Neural cell (in vitro differentiated cells): ENCODE measurements around the gene CEP192. TPM values are rescaled to one million over a fixed set of nuclear protein-coding genes. Genes with fewer than 3 reads are reported as not detected.
"Not testable (repeated sequence)": the region's sequence is repeated elsewhere in the genome, so short reads cannot be mapped to it uniquely, and the experiment has no call there.

Experiments
- H2AFZ ChIP-seq: fragments of 200-600, 300-800 bp; sonication (generic), shearing (Covaris generic); 2 replicates; pipeline ENCODE4 v1.6.0; 2014; ENCODE audit warnings: low read depth, mild to moderate bottlenecking, antibody characterized with exemption, low read length, moderate library complexity
- H3F3A ChIP-seq: fragments of 200-600 bp; shearing (Covaris generic); 2 replicates; pipeline ENCODE4 v1.6.1; 2016; ENCODE audit warnings: mild to moderate bottlenecking, moderate library complexity, mixed read lengths, antibody characterized with exemption, low read length; ENCODE audit not compliant: insufficient read depth, poor library complexity, severe bottlenecking
- H3K27ac ChIP-seq: fragments of 200-600, 300-800 bp; sonication (generic), shearing (Covaris generic); 2 replicates; pipeline ENCODE4 v1.5.1; 2014; ENCODE audit warnings: mild to moderate bottlenecking, low read length, moderate library complexity
- H3K27me3 ChIP-seq: fragments of 300-800, 200-600 bp; sonication (generic), shearing (Covaris generic); 2 replicates; pipeline ENCODE4 v1.6.0; 2014; ENCODE audit warnings: mild to moderate bottlenecking, low read depth, low read length, moderate library complexity; ENCODE audit not compliant: insufficient read depth
- H3K36me3 ChIP-seq: fragments of 300-800, 200-600 bp; sonication (generic), shearing (Covaris generic); 2 replicates; pipeline ENCODE4 v1.5.1; 2014; ENCODE audit warnings: mild to moderate bottlenecking, antibody characterized with exemption, low read length, moderate library complexity; ENCODE audit not compliant: insufficient read depth
- H3K4me2 ChIP-seq: fragments of 300-800, 200-600 bp; sonication (generic), shearing (Covaris generic); 2 replicates; pipeline ENCODE4 v1.6.0; 2014; ENCODE audit warnings: mild to moderate bottlenecking, low read length
- H3K4me3 ChIP-seq: fragments of 300-800, 200-600 bp; sonication (generic), shearing (Covaris generic); 2 replicates; pipeline ENCODE4 v1.5.1; 2014; ENCODE audit warnings: mild to moderate bottlenecking, low read length, moderate library complexity
- H3K79me2 ChIP-seq: fragments of 200-600 bp; shearing (Covaris generic); replicated peaks from 2 replicates; pipeline ENCODE4 v1.6.0; 2014; ENCODE audit warnings: mild to moderate bottlenecking, low read length, moderate library complexity; ENCODE audit not compliant: insufficient read depth
- H3K9ac ChIP-seq: fragments of 300-800, 200-600 bp; sonication (generic), shearing (Covaris generic); 2 replicates; pipeline ENCODE4 v1.6.1; 2016; ENCODE audit warnings: mild to moderate bottlenecking, low read length, mixed read lengths
- H3K9me2 ChIP-seq: fragments of 200-600 bp; shearing (Covaris generic); 2 replicates; pipeline ENCODE4 v1.6.1; 2016; ENCODE audit warnings: mild to moderate bottlenecking, low read length, mixed read lengths; ENCODE audit not compliant: insufficient read depth
- H3K9me3 ChIP-seq: fragments of 200-600, 300-800 bp; sonication (generic), shearing (Covaris generic); 2 replicates; pipeline ENCODE4 v1.6.1; 2016; ENCODE audit warnings: mild to moderate bottlenecking, mixed run types, low read length, moderate library complexity, mixed read lengths
- H4K20me1 ChIP-seq: fragments of 200-600 bp; shearing (Covaris generic); 2 replicates; pipeline ENCODE4 v1.6.1; 2016; ENCODE audit warnings: mild to moderate bottlenecking, mixed run types; ENCODE audit not compliant: insufficient read depth
- CTCF ChIP-seq: fragments of 450-650 bp; IDR thresholded peaks from 2 replicates; pipeline ENCODE4 v1.5.1; 2014; ENCODE audit warnings: antibody characterized with exemption, mild to moderate bottlenecking, moderate library complexity; ENCODE audit not compliant: poor library complexity, severe bottlenecking
- EP300 ChIP-seq: fragments of 450-650 bp; conservative IDR thresholded peaks from 2 replicates; pipeline ENCODE4 v1.6.1; 2014; ENCODE audit warnings: antibody characterized with exemption, mild to moderate bottlenecking, moderate library complexity; ENCODE audit not compliant: poor library complexity, severe bottlenecking
- EZH2 ChIP-seq: fragments of 200-600, 300-800 bp; shearing (Covaris generic), sonication (generic); IDR thresholded peaks from 2 replicates; pipeline ENCODE4 v1.6.1; 2014; ENCODE audit warnings: antibody characterized with exemption, low read length, borderline replicate concordance, mild to moderate bottlenecking; ENCODE audit not compliant: insufficient read depth, poor library complexity, severe bottlenecking
- MXI1 ChIP-seq: fragments of 450-650 bp; conservative IDR thresholded peaks from 2 replicates; pipeline ENCODE4 v1.6.1; 2014; ENCODE audit warnings: antibody characterized with exemption, mild to moderate bottlenecking; ENCODE audit not compliant: poor library complexity, severe bottlenecking
- POLR2AphosphoS5 ChIP-seq: IDR thresholded peaks from 2 replicates; pipeline ENCODE4 v1.6.1; 2012
- RAD21 ChIP-seq: fragments of 450-650 bp; conservative IDR thresholded peaks from 2 replicates; pipeline ENCODE4 v1.6.1; 2014; ENCODE audit warnings: antibody characterized with exemption, mild to moderate bottlenecking, moderate library complexity
- REST ChIP-seq: IDR thresholded peaks from 2 replicates; pipeline ENCODE4 v1.6.1; 2012; ENCODE audit warnings: borderline replicate concordance
- SMC3 ChIP-seq: fragments of 450-650 bp; conservative IDR thresholded peaks from 2 replicates; pipeline ENCODE4 v1.6.1; 2014; ENCODE audit warnings: antibody characterized with exemption, mild to moderate bottlenecking, moderate library complexity; ENCODE audit not compliant: poor library complexity
- TAF1 ChIP-seq: IDR thresholded peaks from 2 replicates; pipeline ENCODE4 v1.6.1; 2012; ENCODE audit warnings: low read depth
- polyA plus RNA-seq: library from polyadenylated mRNA; depleted of rRNA; stranded (reverse); fragments of >200 nt; gene quantifications from 2 replicates; pipeline ENCODE4 v1.2.3, GENCODE V29; 2014

Gene CEP192
- polyA plus RNA-seq, 1 donor from 2014 or later: 28.1 TPM

- H3K9me3 ChIP-seq: no peaks in the 10 kb centered on the region
- no peaks in the 10 kb centered on the region for H3K9me2 ChIP-seq
- H3K36me3 ChIP-seq: peaks cover 10% of the 10 kb centered on the region
- no peaks in the 10 kb centered on the region for H3K79me2 ChIP-seq
- H3K27ac ChIP-seq: no peak overlapping the region
- no peak overlapping the region for H3K4me2 ChIP-seq
- H3K4me3 ChIP-seq: no peak overlapping the region
- H4K20me1 ChIP-seq: no peaks in the 10 kb centered on the region
- no peak for TF ChIP-seq REST
- TF ChIP-seq EP300: no peak
- no peak for TF ChIP-seq TAF1
- TF ChIP-seq RAD21: no peak
- no peak for TF ChIP-seq SMC3
- TF ChIP-seq CTCF: no peak
- TF ChIP-seq POLR2AphosphoS5: no peak
- TF ChIP-seq EZH2: no peak
- H3F3A ChIP-seq: no peaks in the 10 kb centered on the region
- H3K27me3 ChIP-seq: no peaks in the 10 kb centered on the region
- no peak overlapping the region for H3K9ac ChIP-seq
- H2AFZ ChIP-seq: no peak overlapping the region
Observed at GRCh38 chr18:13096719-13097118, 105.6 kb downstream of the CEP192 start.

- not testable (repeated sequence) for H2AFZ ChIP-seq, H3K36me3 ChIP-seq, H3K27me3 ChIP-seq, H3K27ac ChIP-seq, H4K20me1 ChIP-seq, H3F3A ChIP-seq, H3K79me2 ChIP-seq, H3K9me3 ChIP-seq, H3K9ac ChIP-seq, H3K4me2 ChIP-seq, H3K4me3 ChIP-seq, H3K9me2 ChIP-seq
Observed at GRCh38 chr18:13098104-13098503, 106.9 kb downstream of the CEP192 start.

- H4K20me1 ChIP-seq: no peaks in the 10 kb centered on the region
- H2AFZ ChIP-seq: no peak overlapping the region
- H3K27ac ChIP-seq: no peak overlapping the region
- H3F3A ChIP-seq: no peaks in the 10 kb centered on the region
- no peak overlapping the region for H3K4me3 ChIP-seq
- no peaks in the 10 kb centered on the region for H3K79me2 ChIP-seq
- H3K9me2 ChIP-seq: no peaks in the 10 kb centered on the region
- no peak for TF ChIP-seq SMC3
- no peak for TF ChIP-seq RAD21
- TF ChIP-seq POLR2AphosphoS5: no peak
- TF ChIP-seq MXI1: no peak
- no peak for TF ChIP-seq CTCF
- TF ChIP-seq REST: no peak
- TF ChIP-seq EP300: no peak
- no peak for TF ChIP-seq TAF1
- no peak for TF ChIP-seq EZH2
- H3K27me3 ChIP-seq: no peaks in the 10 kb centered on the region
- no peaks in the 10 kb centered on the region for H3K9me3 ChIP-seq
- peaks cover 10% of the 10 kb centered on the region for H3K36me3 ChIP-seq
- H3K9ac ChIP-seq: no peak overlapping the region
- H3K4me2 ChIP-seq: no peak overlapping the region
Observed at GRCh38 chr18:13099113-13099512, 108.0 kb downstream of the CEP192 start.
